Measurements from ENCODE around the gene KRTAP4-12.

DNA sequence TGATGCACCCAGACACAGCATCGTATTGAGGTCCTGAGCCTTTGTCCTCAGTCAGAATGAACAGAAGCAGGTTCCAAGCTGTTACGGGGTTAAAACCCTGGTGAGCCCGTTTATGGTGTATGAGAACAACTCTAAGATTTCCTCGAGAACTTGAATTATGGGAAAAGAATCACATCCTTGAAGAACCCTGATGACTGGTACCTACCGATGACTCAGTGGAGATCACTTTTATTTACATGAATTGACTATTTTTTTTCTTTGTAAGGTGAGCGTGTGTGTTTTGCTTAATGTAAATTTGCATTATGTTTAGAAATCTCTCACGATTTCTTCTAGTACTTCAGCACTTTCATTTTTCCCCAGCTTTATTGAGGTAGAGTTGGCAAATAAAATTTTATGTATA is 39.8 kb upstream of the KRTAP4-12 start:
- TF ChIP-seq, protein P1, sequence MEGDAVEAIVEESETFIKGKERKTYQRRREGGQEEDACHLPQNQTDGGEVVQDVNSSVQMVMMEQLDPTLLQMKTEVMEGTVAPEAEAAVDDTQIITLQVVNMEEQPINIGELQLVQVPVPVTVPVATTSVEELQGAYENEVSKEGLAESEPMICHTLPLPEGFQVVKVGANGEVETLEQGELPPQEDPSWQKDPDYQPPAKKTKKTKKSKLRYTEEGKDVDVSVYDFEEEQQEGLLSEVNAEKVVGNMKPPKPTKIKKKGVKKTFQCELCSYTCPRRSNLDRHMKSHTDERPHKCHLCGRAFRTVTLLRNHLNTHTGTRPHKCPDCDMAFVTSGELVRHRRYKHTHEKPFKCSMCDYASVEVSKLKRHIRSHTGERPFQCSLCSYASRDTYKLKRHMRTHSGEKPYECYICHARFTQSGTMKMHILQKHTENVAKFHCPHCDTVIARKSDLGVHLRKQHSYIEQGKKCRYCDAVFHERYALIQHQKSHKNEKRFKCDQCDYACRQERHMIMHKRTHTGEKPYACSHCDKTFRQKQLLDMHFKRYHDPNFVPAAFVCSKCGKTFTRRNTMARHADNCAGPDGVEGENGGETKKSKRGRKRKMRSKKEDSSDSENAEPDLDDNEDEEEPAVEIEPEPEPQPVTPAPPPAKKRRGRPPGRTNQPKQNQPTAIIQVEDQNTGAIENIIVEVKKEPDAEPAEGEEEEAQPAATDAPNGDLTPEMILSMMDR (IDR thresholded peaks at IDR 0.05) = no peak
- no peak for TF ChIP-seq POLR2A (IDR thresholded peaks at IDR 0.05)
